Nephron progenitor cell (in vitro differentiated cells): ENCODE measurements around the gene BICDL2.
A peak's percentile ranks its signal among the peaks of the same experiment; 100 is the strongest.

Experiments used
- DNase-seq: peaks from one replicate; pipeline ENCODE4 v3.0.0; 2021
- H3K27ac Mint-ChIP-seq: 2 replicates; pipeline ENCODE4 v1.8.0; 2021; ENCODE audit warnings: mild to moderate bottlenecking, moderate library complexity, mixed read lengths
- H3K27me3 Mint-ChIP-seq: 2 replicates; pipeline ENCODE4 v1.8.0; 2021; ENCODE audit warnings: mild to moderate bottlenecking, low read depth, mixed read lengths; ENCODE audit not compliant: poor library complexity
- H3K36me3 Mint-ChIP-seq: 2 replicates; pipeline ENCODE4 v1.8.0; 2021; ENCODE audit warnings: low read depth, mixed read lengths
- H3K4me1 Mint-ChIP-seq: 2 replicates; pipeline ENCODE4 v1.8.0; 2021; ENCODE audit warnings: mixed read lengths
- H3K4me3 Mint-ChIP-seq: 2 replicates; pipeline ENCODE4 v1.8.0; 2021; ENCODE audit warnings: mild to moderate bottlenecking, moderate library complexity, mixed read lengths
- H3K9me3 Mint-ChIP-seq: 2 replicates; pipeline ENCODE4 v1.8.0; 2021; ENCODE audit warnings: mild to moderate bottlenecking, moderate library complexity, mixed read lengths
- CTCF ChIP-seq: fragments of 200-600 bp; sonication (generic); IDR thresholded peaks from 2 replicates; pipeline ENCODE4 v1.5.0; 2021; ENCODE audit warnings: antibody characterized with exemption

The BICDL2 gene

DNA sequence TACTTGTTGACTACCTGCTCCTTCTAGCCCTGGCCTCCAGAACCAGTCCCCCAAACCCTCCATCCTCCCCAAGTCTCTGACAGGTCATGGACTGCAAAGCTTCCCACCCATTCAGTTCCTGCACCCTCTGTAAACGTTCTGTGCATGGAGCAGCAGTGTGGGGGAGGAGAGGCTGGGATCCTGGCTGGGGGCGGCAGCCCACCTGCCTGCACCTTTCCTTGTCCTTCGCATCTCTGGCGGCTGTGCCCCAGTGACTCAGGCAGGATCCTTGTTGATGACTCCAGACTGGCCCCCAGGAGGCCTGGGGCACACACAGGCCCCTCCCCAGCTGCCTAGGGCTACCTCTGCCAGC is 54.9 kb downstream of the BICDL2 start:
- H3K27ac Mint-ChIP-seq: peak overlapping the region; percentile 93

GRCh38 chr16:2981177-2981898 is 55.4 kb downstream of the BICDL2 start:
- Mint-ChIP-seq H3K4me3 (peak overlapping the region; percentile 75), H3K27ac (peak overlapping the region; percentile 93), H3K4me1 (peaks cover 24% of the 10 kb centered on the region), H3K27me3 (peaks cover 16% of the 10 kb centered on the region), H3K9me3 (no peaks in the 10 kb centered on the region), H3K36me3 (no peaks in the 10 kb centered on the region)
- no peak for TF ChIP-seq CTCF
- no peak for DNase-seq

More for the DNA sequence above, 54.9 kb downstream of the BICDL2 start:
- no peak for DNase-seq
- no peak for TF ChIP-seq CTCF
- Mint-ChIP-seq H3K36me3 (no peaks in the 10 kb centered on the region), H3K4me1 (peaks cover 24% of the 10 kb centered on the region), H3K9me3 (no peaks in the 10 kb centered on the region), H3K27me3 (peaks cover 16% of the 10 kb centered on the region), H3K4me3 (peak overlapping the region; percentile 75)

GRCh38 chr16:2980227-2981176 is 56.2 kb downstream of the BICDL2 start, which contains the start of gene PKMYT1:
TSS of gene PKMYT1 (minus strand) at chr16:2980446. CDS start at chr16:2979657, 789 bp downstream.
- peak; percentile 97 for DNase-seq
- Mint-ChIP-seq H3K36me3 (no peaks in the 10 kb centered on the region), H3K9me3 (no peaks in the 10 kb centered on the region), H3K27ac (peak within 1 kb of the TSS; percentile 93), H3K4me3 (peak within 1 kb of the TSS; percentile 83), H3K4me1 (peaks cover 24% of the 10 kb centered on the region), H3K27me3 (peaks cover 16% of the 10 kb centered on the region)
- no peak for TF ChIP-seq CTCF

DNA sequence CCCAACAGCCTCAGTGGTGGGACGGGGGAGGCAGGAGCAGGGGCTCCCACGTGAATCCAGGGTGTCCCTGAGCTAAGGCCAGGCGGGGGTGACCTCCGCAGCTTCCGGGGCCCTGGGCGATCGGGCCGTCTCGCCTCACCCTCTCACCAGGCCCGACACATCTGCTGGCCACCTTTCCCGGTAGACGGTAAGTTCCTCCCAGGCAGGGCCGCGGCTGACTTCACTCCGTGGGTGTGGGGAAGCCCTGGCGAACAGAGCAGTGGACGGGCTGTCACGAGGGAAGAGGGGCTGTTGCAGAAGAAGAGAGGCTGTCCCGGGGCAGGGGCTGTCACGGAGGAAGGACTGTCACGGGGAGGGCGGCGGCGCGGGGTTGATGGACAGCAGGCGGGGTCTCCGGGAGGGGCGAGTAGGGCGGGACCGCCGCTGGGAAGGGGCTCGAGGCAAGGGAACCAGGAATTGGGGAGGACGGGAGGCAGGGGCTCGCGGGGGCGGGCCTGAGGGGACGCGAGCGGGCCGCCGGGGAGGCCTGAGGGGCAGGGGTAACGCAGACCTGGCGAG is 57.0 kb downstream of the BICDL2 start:
- Mint-ChIP-seq H3K4me1 (peaks cover 24% of the 10 kb centered on the region), H3K9me3 (no peaks in the 10 kb centered on the region), H3K4me3 (peak overlapping the region; percentile 83), H3K27me3 (peaks cover 16% of the 10 kb centered on the region), H3K27ac (no peak overlapping the region), H3K36me3 (no peaks in the 10 kb centered on the region)
- TF ChIP-seq CTCF: no peak
- peak; percentile 60 for DNase-seq
